HG03457 (cell line): ENCODE measurements around the gene MAML3.

Source experiments
- ATAC-seq: cut with Tn5 transposase; IDR thresholded peaks from one replicate; pipeline ENCODE4 v1.9.1; 2021; ENCODE audit warnings: moderate number of reproducible peaks; ENCODE audit not compliant: unreplicated experiment

MAML3 gene

GRCh38 chr4:139880841-139881240 is 273.1 kb downstream of the MAML3 start:
- no peak for ATAC-seq

- no peak for ATAC-seq
Measured at GRCh38 chr4:139878050-139878449, 275.9 kb downstream of the MAML3 start.

DNA sequence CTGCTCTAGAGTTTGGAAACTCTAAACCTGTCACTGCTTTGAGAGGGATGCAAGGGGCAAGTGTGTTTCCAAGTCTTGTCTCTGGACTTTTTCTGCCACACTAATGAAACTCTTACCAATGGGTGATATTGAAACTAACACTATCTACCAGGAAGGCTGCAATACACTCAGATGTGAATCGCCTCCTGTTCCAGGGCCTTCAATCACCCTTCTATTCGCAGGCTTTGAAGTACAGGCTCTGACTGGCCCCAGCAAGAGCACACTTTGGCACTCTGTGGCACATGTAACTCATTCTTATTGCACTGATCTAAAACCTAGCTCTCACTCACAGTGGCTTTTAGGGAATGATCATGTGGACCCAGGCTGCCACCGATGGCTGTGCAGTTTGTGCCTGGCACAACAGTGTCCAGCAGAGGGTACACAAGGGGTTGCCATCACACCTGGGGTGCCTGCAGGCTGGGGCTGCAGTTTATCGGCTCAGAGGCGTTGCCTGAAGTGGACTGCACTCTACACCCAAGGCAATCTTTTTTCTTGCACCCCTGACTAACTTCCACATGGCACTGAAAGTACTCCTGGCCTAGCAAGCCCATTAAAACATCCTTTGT is 277.5 kb downstream of the MAML3 start:
- ATAC-seq = no peak

- ATAC-seq = no peak
Measured at GRCh38 chr4:139875411-139875825, 278.6 kb downstream of the MAML3 start.

DNA sequence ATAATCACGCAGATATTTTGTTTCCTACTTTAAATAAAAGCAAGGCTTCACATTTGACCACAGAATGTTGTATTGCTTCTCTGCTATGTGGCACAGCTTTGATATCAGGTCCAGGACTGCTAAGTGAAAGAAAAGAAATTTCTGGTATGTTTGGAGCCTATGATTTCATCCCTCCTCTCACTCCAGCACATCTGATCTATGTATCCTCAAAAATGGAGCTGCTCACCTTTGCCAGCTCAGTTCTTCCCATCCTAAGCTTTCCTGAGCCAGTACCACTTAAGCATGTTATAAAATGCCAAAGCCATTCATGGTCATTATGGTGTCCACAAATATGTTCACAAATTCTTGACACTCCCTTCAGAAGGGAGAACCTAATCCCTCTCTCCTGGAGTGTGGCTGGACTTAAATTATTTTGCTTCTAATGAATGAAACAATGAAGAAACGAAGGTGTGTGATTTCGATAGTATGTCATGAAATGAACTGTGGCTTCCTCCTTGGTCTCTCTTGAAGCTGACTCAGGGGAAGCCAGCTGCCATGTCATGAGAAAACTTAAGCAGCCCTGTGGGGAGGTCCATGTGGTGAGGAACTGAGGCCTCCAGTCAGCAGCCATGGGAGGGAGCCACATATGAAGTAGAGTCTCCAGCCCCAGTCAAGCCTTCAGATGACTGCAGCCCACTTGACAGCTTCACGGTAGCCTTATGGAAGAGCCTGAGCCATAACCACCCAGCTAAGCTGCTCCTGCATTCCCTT is 280.7 kb downstream of the MAML3 start:
- no peak for ATAC-seq

DNA sequence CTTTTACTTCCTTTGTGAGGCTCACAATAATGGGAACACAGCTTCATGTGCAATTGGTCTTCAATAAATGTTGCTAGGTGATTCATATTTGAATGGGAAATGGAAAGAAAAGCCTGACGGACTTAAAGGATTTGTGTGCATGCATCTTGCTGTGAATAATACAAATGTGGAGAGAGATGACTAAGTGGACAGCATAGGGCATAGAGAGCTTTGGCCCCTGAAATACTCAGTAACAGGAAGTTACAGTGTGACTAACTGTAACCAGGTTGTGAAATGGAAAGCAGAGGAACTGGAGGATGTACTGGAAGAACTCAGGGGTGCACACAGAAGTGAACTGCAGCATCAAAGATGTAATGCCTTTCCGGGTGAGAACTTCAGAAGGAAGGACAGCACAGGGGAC is 281.7 kb downstream of the MAML3 start:
- ATAC-seq = no peak

DNA sequence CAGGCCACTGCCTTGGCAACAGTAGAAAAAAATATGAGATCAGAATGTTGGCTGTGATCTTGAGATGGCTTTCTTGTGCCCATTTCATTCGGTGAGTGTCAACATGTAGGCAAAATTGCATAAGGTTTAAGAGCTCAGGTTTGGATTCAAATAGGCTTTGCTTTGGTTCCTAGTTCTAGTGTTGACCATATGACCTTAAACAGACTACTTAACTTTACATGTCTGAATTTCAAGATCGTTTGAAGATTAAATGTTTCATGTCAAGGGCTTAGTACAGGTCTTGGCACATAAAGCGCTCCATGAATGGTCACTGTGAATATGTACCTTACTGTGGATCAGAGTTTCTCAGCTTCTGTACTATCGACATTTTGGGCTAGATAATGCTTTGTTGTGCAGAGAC is 284.2 kb downstream of the MAML3 start:
- ATAC-seq = no peak

- ATAC-seq = no peak
Measured at GRCh38 chr4:139866276-139866962, 287.6 kb downstream of the MAML3 start.

DNA sequence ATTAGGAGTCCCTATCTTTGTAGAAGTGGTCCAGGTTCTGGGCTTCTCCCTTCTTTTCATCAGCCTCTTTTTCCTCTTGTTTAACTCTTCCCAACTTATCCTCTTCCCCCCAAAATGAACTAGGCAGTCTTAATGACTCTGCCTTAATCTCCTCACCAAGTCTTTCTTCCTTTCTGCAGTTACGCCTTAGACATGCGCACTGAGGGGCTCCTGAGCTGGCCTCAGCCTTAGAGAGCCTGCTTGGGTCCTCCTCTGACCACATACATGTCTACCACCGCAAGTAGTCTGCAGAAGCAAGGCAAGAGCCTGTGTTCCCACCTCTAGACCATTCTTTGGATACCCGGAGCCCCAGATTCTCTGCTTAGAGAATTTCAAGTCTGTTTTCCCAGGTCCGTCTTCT is 288.4 kb downstream of the MAML3 start:
- no peak for ATAC-seq

GRCh38 chr4:139863531-139863930 is 290.5 kb downstream of the MAML3 start:
- ATAC-seq = no peak

GRCh38 chr4:139861471-139861870 is 292.5 kb downstream of the MAML3 start:
- no peak for ATAC-seq

DNA sequence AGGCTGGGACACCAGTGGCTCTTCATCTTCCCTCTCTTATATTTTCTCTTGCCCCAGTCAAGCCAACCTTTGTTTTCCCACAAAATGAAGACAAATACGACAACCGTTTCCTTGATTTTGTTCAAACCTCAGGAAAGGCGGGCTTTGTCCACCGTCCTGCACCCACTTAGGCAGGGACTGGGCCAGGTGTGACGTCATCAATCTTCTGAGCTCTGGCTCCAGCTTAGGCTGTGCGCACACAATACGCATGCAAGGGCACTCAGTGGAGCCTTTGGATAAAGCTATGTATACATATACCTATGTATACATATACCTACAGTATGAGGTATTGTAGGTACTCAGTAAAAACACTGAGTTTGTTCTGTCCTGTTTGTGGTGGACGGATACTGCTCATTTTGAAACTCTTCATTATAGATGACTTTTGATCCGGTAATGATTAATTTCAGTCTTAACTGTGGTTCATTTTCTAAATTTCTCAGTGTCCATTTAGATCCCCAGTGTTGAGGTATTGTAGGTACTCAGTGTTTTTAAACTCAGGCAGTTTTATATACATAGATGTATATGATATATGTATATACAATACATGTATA is 293.5 kb downstream of the MAML3 start:
- ATAC-seq = no peak

GRCh38 chr4:139859876-139860275 is 294.1 kb downstream of the MAML3 start:
- ATAC-seq = no peak

DNA sequence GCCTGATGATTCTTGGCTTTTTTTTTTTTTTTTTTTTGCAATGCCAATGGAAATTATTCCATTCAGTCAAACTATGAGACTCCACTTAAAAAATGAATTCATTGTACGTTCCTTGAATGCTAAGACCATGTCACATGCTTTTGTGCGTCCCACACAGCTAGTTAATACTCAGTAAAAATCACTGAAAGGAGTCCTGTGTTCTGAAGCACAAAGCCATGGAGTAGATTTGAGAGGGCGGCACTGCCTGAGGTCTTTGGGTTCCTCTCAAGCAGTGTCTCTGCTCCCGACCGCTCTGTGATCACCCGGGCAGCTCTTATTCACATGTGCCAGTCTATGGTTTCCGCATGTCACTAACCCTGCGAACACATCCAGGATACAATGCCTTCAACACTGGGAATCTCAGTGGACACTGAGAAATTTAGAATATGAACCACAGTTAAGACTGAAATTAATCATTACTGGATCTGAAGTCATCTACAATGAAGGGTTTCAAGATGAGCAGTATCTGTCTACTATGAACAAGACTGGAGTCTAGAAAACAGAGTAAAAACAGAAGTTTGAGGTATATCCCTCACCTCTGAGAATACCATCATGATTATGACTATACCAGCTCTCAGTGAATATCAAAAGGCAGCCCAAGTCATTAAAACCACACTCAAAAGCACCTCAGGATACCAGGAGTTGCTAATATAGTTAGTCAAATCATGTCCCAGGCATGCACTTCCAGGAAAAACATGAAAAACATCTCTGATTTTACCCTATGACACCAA is 295.4 kb downstream of the MAML3 start:
- ATAC-seq = peak; percentile 94

DNA sequence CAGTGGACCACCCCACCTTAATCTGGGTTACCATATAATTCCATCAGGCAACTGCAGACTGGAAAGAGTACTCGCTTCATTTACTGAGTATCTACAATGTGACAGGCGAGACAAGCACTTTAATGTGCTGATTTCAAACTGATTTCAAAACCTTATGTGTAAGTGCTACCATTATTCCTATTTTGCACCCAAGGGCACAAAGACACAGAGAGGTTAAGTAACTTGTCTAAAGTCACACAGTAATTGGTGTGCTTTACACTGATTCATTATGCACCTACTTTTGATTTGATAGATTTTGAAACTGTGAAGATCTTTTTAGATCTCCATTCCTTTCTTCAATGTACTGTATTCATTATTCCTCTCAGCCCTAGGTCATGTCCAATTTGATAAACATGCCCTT is 296.0 kb downstream of the MAML3 start:
- no peak for ATAC-seq

DNA sequence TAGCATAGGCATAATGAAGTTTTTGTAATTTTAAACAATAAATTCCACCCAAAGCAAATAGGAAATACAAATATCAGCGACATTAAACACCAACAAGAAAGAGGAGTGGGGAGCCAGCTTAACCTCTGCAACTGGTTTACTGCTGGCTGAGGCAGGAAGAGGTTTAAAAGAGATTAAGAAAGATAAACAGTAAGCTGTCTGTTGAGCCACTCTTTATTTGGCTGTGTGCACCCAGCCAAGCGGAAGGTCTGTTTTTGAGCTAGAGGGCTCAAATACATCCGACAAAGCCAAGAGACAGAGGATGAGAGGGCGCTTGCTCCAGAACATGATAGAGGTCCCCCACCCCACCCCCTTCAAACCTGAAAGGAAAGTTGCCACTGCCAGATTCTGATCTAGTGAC is 297.0 kb downstream of the MAML3 start:
- no peak for ATAC-seq

DNA sequence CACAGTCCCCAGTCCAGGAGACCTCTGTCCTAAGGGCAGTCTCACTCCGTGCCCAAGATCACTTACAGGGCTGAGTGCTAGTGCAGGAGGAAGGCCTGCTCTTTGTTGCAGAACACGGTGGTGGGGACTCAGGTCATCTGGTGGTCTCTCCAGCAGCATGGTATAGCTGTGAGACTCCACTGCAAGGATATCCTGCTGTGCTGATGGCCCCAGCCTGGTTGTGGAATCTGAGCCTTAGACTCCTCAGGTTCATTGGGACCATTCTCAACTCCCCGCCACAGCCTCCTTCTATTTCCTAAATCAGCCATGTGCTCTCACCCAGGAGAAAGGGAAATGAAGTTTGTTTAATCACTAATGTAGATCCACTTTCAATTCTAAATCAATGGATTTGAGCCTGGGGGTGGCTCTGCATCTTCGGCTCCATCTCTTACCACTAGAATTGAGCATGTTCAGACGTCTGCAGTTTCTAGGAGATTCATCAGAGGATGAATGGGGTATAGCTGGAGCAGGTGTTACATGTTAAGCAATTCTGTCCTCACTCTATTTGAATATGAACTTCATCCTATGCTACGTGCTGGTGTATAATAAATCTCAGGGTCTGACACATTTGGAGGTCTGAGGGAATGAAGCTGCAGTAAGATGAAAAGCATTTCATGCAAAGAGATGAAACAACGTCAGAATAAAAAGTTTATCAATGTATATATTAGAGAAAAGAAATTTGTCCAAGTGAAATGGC is 299.1 kb downstream of the MAML3 start:
- ATAC-seq = no peak

- no peak for ATAC-seq
Measured at GRCh38 chr4:139853309-139853708, 300.7 kb downstream of the MAML3 start.

DNA sequence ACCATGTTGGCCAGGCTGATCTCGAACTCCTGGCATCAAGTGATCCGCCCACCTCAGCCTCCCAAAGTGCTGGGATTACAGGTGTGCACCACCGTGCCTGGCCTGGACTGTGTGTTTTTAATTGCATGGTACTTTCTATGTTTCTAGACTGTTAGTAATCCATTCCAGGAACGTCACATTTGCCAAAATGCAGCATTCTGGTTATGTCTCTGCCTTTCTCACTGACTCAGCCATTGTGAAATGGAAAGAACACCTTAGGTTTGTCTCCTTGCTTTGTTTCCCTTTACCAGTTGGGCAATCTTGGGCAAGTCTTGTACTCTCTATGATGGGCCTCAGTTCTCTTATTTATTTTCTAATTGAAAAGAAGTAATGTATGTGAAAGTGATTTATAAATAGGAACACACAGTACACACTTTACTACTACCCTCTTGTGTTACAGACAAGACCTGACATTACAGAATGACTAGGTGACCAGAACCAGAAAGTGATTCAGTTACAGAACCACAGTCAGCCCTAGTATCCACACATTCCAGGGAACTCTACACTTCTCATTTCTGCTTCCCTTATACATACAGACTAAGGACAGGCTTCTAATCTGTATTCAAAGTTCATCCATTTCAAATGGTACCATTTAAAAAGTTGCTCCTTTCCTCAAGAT is 301.2 kb downstream of the MAML3 start:
- no peak for ATAC-seq

DNA sequence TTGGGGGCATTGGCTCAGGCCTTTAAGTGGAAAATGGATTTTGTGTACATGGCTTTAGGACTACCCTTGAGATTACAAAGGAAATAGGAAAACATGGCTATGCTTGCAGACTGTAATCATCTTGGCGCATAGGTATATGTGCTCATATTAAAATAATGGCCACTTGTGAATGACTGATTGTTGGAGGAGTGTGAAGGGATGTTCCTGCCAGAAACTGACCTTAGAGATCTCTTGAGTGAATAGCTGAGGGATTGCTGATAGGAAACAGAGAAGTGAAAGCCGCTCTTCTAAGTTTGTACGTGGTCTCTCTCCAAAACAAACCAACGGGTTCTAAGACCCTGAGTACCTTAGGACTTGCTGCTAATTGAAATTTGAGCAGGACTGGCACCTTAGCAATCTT is 302.3 kb downstream of the MAML3 start:
- ATAC-seq = no peak
